Measurements from ENCODE around the gene ATP6V1F.

- TF ChIP-seq CTCF (IDR thresholded peaks at IDR 0.05) (no peak), EZH2 (IDR thresholded peaks at IDR 0.05) (no peak)
These were observed 8.9 kb upstream of the ATP6V1F start for GRCh38 chr7:128853799-128854198.
